ENCODE measurements around the gene MYO1B. TPM values are rescaled to one million over a fixed set of nuclear protein-coding genes. Genes with fewer than 3 reads are reported as not detected.

Gene MYO1B
- total and polyA plus RNA-seq, 2 of the 8 experiments (the other 6 are each of a cell fraction or from before 2014, with no cell fraction given) = 15.5 to 61.2 TPM

- TF ChIP-seq TEAD4 (IDR thresholded peaks at IDR 0.05; ENCODE audit: low read depth, low read length) (no peak), YY1 (IDR thresholded peaks at IDR 0.05; ENCODE audit: low read depth, low read length) (no peak), CHD1 (IDR thresholded peaks at IDR 0.05; ENCODE audit: low read depth, low read length) (no peak)
These were observed 112.5 kb downstream of the MYO1B start (continued) for GRCh38 chr2:191357678-191358077.

Data from H1 (cell line).